Measurements from ENCODE around the gene MYH10.

MYH10 gene

DNA sequence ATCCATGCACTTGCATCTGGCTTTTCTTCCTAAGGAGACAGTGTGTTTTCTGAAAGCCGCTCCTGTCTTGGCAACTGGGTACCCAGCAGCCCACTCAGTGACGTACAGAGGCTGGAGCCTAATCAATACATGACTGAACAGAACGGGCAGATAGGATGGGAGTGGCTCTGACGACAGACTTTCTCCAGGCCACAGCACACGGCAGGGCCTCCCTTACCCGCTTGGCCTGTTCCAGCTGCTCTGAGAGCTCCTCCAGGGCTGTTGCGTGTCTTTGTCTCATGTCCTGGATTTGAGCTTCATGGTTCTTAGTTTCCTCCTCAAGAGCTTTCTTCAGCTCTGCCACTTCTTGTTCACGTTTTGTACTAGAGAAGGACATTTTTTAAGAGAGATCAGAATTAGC lies 129.9 kb downstream of the MYH10 start:
- TF ChIP-seq, protein P1, sequence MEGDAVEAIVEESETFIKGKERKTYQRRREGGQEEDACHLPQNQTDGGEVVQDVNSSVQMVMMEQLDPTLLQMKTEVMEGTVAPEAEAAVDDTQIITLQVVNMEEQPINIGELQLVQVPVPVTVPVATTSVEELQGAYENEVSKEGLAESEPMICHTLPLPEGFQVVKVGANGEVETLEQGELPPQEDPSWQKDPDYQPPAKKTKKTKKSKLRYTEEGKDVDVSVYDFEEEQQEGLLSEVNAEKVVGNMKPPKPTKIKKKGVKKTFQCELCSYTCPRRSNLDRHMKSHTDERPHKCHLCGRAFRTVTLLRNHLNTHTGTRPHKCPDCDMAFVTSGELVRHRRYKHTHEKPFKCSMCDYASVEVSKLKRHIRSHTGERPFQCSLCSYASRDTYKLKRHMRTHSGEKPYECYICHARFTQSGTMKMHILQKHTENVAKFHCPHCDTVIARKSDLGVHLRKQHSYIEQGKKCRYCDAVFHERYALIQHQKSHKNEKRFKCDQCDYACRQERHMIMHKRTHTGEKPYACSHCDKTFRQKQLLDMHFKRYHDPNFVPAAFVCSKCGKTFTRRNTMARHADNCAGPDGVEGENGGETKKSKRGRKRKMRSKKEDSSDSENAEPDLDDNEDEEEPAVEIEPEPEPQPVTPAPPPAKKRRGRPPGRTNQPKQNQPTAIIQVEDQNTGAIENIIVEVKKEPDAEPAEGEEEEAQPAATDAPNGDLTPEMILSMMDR (IDR thresholded peaks at IDR 0.05; ENCODE audit: low read depth, low read length): no peak
- in situ Hi-C loops (cut with HindIII; ENCODE audit: low sequenced_read_pairs): no loop called here
- DNase-seq (ENCODE audit: low read depth, low spot score): no peak
- H3K4me3 ChIP-seq (ENCODE audit: low read depth, low read length): no peak overlapping the region

DNA sequence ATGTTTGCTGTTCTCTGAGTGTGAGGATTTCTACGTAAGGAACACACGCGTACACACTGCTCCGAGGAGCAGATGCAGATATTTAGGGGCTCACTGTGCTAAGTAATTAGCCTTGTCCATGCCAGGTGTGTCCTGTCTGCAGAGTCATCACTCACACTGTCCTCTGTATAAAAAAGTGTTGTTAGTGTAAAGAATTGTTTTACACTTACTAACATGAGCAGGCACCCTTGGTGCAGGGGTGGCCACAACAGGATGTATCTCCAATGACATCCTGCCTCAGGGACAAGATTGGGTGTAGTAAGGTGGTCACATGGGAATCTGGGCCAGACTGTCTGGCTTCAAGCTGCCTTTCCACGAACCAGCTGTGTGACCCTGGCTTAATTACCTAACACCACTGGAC lies 130.9 kb downstream of the MYH10 start:
- TF ChIP-seq, protein P1 (IDR thresholded peaks at IDR 0.05; ENCODE audit: low read depth, low read length): no peak
- no peak overlapping the region for H3K4me3 ChIP-seq (ENCODE audit: low read depth, low read length)
- in situ Hi-C loops (cut with HindIII; ENCODE audit: low sequenced_read_pairs): no loop called here
- DNase-seq (ENCODE audit: low read depth, low spot score): no peak

DNA sequence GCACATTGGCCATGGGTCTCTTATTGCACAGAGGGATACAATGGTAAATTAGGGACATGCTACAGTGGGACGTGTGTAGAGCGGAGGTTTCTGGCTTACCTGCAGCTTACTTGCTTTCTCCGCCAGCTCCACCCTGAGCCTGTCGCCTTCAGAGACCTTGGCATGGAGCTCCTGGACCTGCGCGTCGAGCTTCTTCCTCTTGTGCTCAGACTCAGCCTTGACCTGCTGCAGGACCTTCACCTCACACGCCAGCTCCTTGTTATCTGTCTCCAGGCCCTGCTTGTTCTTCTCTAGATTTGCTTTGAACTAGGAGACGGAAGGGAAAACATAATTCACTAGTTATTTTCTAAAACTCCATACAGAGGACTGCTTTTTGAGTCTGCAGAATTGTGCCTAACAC lies 131.4 kb downstream of the MYH10 start:
- TF ChIP-seq, protein P1 (IDR thresholded peaks at IDR 0.05; ENCODE audit: low read depth, low read length): no peak
- no peak overlapping the region for H3K4me3 ChIP-seq (ENCODE audit: low read depth, low read length)
- DNase-seq (ENCODE audit: low read depth, low spot score): no peak
- in situ Hi-C loops (cut with HindIII; ENCODE audit: low sequenced_read_pairs): no loop called here

DNA sequence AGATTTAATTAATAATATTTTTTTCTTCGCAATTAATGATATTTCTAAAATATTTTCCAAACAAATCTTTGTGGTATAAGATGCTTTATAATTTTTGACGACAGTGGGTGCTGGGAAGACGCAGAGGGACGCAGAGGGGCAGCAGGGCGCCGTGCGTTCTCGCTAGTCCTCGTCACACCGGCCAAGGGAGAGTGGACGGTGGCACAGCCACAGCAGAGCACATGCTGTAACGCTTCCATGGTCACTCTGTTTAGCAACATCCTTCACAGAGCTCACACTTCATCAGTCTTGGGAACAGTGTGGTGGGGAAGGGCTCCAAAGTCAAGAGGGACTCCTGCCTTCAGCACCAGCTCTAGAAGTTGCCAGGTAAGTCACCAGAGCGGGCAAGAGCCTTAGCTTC lies 134.4 kb downstream of the MYH10 start:
- in situ Hi-C loops (cut with HindIII; ENCODE audit: low sequenced_read_pairs): no loop called here
- DNase-seq (ENCODE audit: low read depth, low spot score): no peak
- H3K4me3 ChIP-seq (ENCODE audit: low read depth, low read length): no peak overlapping the region
- TF ChIP-seq, protein P1 (IDR thresholded peaks at IDR 0.05; ENCODE audit: low read depth, low read length): no peak

DNA sequence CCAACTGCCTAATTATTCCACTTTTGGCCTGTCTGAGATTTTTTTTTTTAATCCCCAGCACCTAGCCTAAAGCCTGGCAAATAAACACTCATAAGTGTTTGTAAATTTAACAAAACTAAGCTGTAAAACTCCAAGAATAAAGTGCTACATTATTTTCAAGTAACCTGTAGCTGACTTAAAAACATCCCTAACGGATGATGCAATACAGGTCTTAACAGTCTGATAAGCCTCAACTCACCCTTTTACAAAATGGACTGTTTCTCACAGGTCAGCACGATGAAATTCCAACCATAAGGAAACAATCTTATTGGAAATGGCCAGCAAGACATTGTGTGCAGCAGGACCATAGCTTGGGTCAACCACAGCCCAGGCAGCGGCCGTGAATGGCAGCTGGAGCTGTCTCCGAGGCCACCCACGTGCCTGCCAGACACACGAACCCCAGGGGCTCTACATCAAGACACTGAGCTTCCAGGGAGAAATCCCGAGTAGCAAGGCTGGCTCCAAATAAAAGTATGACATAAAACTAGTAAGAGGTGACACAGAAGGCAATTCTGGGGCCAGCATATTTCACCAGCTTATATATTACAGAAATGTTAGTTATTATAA lies 135.9 kb downstream of the MYH10 start:
- TF ChIP-seq, protein P1 (IDR thresholded peaks at IDR 0.05; ENCODE audit: low read depth, low read length): no peak
- no peak overlapping the region for H3K4me3 ChIP-seq (ENCODE audit: low read depth, low read length)
- DNase-seq (ENCODE audit: low read depth, low spot score): no peak
- in situ Hi-C loops (cut with HindIII; ENCODE audit: low sequenced_read_pairs): no loop called here

DNA sequence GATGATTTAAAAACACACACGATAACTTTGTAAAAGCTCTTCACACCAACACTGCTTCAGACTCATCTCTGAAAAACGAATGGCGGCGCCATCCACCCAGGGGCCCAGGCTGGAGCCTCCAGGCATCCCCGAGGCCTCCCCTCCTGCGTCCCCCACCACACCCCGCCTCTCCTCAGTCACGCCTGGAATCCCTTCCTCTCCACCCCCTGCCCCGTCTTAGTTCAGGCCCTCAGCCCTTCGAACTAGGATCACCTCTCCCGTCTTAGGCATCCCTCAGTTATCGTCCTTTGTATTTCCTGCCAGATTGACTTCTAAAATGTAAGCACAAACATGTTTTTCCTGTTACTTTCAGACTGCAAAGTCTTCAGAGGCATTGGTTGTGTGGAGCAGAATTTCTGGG lies 136.5 kb downstream of the MYH10 start:
- in situ Hi-C loops (cut with HindIII; ENCODE audit: low sequenced_read_pairs): no loop called here
- H3K4me3 ChIP-seq (ENCODE audit: low read depth, low read length): no peak overlapping the region
- DNase-seq (ENCODE audit: low read depth, low spot score): no peak
- TF ChIP-seq, protein P1 (IDR thresholded peaks at IDR 0.05; ENCODE audit: low read depth, low read length): no peak

DNA sequence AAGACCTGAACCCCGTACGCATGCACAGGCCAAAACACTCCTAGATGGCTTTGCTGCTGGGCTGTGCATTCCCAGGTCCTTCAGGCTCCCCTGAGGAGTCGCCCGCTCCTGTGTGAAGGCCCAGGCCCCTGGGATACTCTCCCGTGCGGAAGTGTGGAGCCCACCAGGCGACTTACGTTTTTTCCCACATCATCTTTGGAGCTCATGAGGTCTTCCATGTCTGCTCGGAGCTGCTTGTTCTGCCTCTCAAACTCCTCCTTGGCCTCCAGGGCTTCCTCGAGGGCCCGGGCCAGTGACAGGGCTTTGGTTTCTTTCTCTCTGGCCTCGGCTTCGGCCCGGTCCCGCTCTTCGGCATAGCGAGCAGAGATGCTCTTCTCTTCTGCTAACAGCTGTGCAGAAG lies 138.4 kb downstream of the MYH10 start:
- no peak for DNase-seq (ENCODE audit: low read depth, low spot score)
- TF ChIP-seq, protein P1 (IDR thresholded peaks at IDR 0.05; ENCODE audit: low read depth, low read length): no peak
- H3K4me3 ChIP-seq (ENCODE audit: low read depth, low read length): no peak overlapping the region
- in situ Hi-C loops (cut with HindIII; ENCODE audit: low sequenced_read_pairs): no loop called here

Measured in astrocyte of the spinal cord (primary cell).